Breast epithelium (tissue), 3 donors: ENCODE data around the gene NCKAP5.

Experiments used
- CTCF ChIP-seq, 3 donors: fragments of 450-650 bp; IDR thresholded peaks; one replicate each; pipeline ENCODE4 v1.5.1; 2016 to 2017; ENCODE audit warnings: antibody characterized with exemption in 3 of 3, mild to moderate bottlenecking in 3 of 3, moderate library complexity in 3 of 3
- POLR2AphosphoS5 ChIP-seq, 3 donors: sonication (generic); formaldehyde crosslinking; IDR thresholded peaks; one replicate each; pipeline ENCODE4 v1.6.1; 2017; ENCODE audit warnings: antibody characterized with exemption in 3 of 3

GRCh38 chr2:133345638-133346037 is 222.6 kb downstream of the NCKAP5 start:
- no peak for TF ChIP-seq POLR2AphosphoS5 (IDR thresholded peaks at IDR 0.05)
- TF ChIP-seq CTCF (IDR thresholded peaks at IDR 0.05) = no peak
